H1 (cell line): Measurements from ENCODE around the gene CTNND2. TPM values are rescaled to one million over a fixed set of nuclear protein-coding genes. Genes with fewer than 3 reads are reported as not detected.

ENCODE experiments used
- CTCF ChIA-PET: fragments of 300-600 bp; sonication (Branson Sonifier 250); formaldehyde crosslinking; loops from one replicate; lab custom pipeline; 2021; ENCODE audit not compliant: partially characterized antibody; lab: Charles Lee
- POLR2A ChIA-PET: fragments of 300-600 bp; sonication (Branson Sonifier 250); formaldehyde crosslinking; loops from one replicate; lab custom pipeline; 2021; ENCODE audit warnings: inconsistent platforms; ENCODE audit not compliant: partially characterized antibody; lab: Charles Lee
- DNase-seq, 2 experiments: peaks; one replicate each; pipeline versions ENCODE4 v3.0.0 to v3.0.0-alpha.2; 2010 to 2022; ENCODE audit warnings: low spot score in 2 of 2, low read depth in 1 of 2, mixed read lengths in 1 of 2
- FAIRE-seq: peaks from 2 replicates; lab custom pipeline; 2011; peaks lifted over from hg19 to GRCh38; lab: Jason Lieb, UNC
- H2AFZ ChIP-seq: 2 replicates; pipeline ENCODE4 v1.8.1; 2012; ENCODE audit warnings: low read length, inconsistent platforms
- H2AK5ac ChIP-seq: 2 replicates; pipeline ENCODE4 v1.6.1; 2013; ENCODE audit warnings: low read depth, low read length
- H2BK120ac ChIP-seq: replicated peaks from 2 replicates; pipeline ENCODE3; 2013; ENCODE audit warnings: low read depth, low read length, inconsistent platforms
- H2BK12ac ChIP-seq: 2 replicates; pipeline ENCODE4 v1.6.1; 2013; ENCODE audit warnings: low read depth, low read length
- H2BK15ac ChIP-seq: 2 replicates; pipeline ENCODE4 v1.6.1; 2013; ENCODE audit warnings: low read length
- H2BK20ac ChIP-seq: 2 replicates; pipeline ENCODE4 v1.6.1; 2013; ENCODE audit warnings: low read length
- H2BK5ac ChIP-seq: 2 replicates; pipeline ENCODE4 v1.6.1; 2013; ENCODE audit warnings: low read depth, low read length
- H3K14ac ChIP-seq: 2 replicates; pipeline ENCODE4 v1.6.1; 2013; ENCODE audit warnings: inconsistent platforms; ENCODE audit not compliant: insufficient read length
- H3K18ac ChIP-seq: 2 replicates; pipeline ENCODE4 v1.6.1; 2013; ENCODE audit warnings: low read length; ENCODE audit errors: extremely low read depth
- H3K23ac ChIP-seq: 2 replicates; pipeline ENCODE4 v1.6.1; 2013; ENCODE audit warnings: inconsistent platforms; ENCODE audit not compliant: insufficient read length
- H3K23me2 ChIP-seq: 2 replicates; pipeline ENCODE4 v1.6.1; 2013; ENCODE audit warnings: low read depth, low read length
- H3K27ac ChIP-seq: 2 replicates; pipeline ENCODE4 v1.6.1; 2011; ENCODE audit warnings: low read depth, low read length, inconsistent platforms
- H3K27me3 ChIP-seq, 4 experiments: replicated peaks in 1 of 4; 1 replicate in 1 of 4; 2 replicates in 3 of 4; pipeline versions ENCODE4 v1.6.1 to v1.8.1; 2011 to 2013; ENCODE audit warnings: low read length in 3 of 4, mild to moderate bottlenecking in 3 of 4, inconsistent platforms in 2 of 4, mixed read lengths in 2 of 4, moderate library complexity in 1 of 4; ENCODE audit not compliant: control insufficient read depth in 3 of 4, insufficient read depth in 3 of 4; ENCODE audit errors: extremely low read depth in 1 of 4
- H3K36me3 ChIP-seq, 4 experiments: 2 replicates each; pipeline versions ENCODE4 v1.6.1 to v1.8.1; 2011 to 2013; ENCODE audit warnings: mild to moderate bottlenecking in 4 of 4, low read length in 3 of 4, moderate library complexity in 2 of 4, control low read depth in 1 of 4, inconsistent platforms in 1 of 4; ENCODE audit not compliant: insufficient read depth in 4 of 4, control insufficient read depth in 2 of 4
- H3K4ac ChIP-seq: replicated peaks from 2 replicates; pipeline ENCODE3; 2013; ENCODE audit warnings: low read length, low read depth, mixed read lengths, inconsistent platforms; ENCODE audit not compliant: insufficient read length
- H3K4me1 ChIP-seq, 4 experiments: replicated peaks in 1 of 4; 1 replicate in 1 of 4; 2 replicates in 3 of 4; pipeline versions ENCODE4 v1.6.1 to v1.8.1; 2011 to 2013; ENCODE audit warnings: low read length in 3 of 4, inconsistent platforms in 2 of 4, mixed read lengths in 1 of 4; ENCODE audit not compliant: insufficient read depth in 4 of 4, control insufficient read depth in 3 of 4
- H3K4me2 ChIP-seq, 2 experiments: 2 replicates each; pipeline versions ENCODE4 v1.6.1 to v1.8.1; 2011 to 2013; ENCODE audit warnings: low read depth in 2 of 2, low read length in 2 of 2, control low read depth in 1 of 2, inconsistent platforms in 1 of 2, mild to moderate bottlenecking in 1 of 2; ENCODE audit not compliant: insufficient read depth in 1 of 2
- H3K4me3 ChIP-seq, 4 experiments: fragments of 200-600, 300-600 bp in 1 of 4; sonication (generic), shearing (Covaris generic), sonication (Bioruptor Twin) in 1 of 4; 2 replicates each; pipeline versions ENCODE4 v1.5.1 to v1.8.1; 2011 to 2016; ENCODE audit warnings: low read length in 4 of 4, low read depth in 3 of 4, control low read depth in 2 of 4, inconsistent platforms in 2 of 4, mild to moderate bottlenecking in 2 of 4, mixed read lengths in 1 of 4, moderate library complexity in 1 of 4; ENCODE audit not compliant: insufficient read depth in 2 of 4; ENCODE audit errors: extremely low read depth in 1 of 4
- H3K56ac ChIP-seq: replicated peaks from 2 replicates; pipeline ENCODE3; 2013; ENCODE audit warnings: low read depth, mild to moderate bottlenecking, mixed read lengths, low read length, inconsistent platforms; ENCODE audit not compliant: insufficient read length
- H3K79me1 ChIP-seq: 2 replicates; pipeline ENCODE4 v1.6.1; 2013; ENCODE audit warnings: low read depth, low read length, control low read depth
- H3K79me2 ChIP-seq, 2 experiments: 2 replicates each; pipeline versions ENCODE4 v1.6.1 to v1.8.1; 2012 to 2013; ENCODE audit warnings: low read length in 2 of 2, mild to moderate bottlenecking in 2 of 2, inconsistent platforms in 1 of 2; ENCODE audit not compliant: insufficient read depth in 2 of 2, control insufficient read depth in 1 of 2
- H3K9ac ChIP-seq, 4 experiments: replicated peaks in 1 of 4; 1 replicate in 1 of 4; 2 replicates in 3 of 4; pipeline versions ENCODE4 v1.6.1 to v1.8.1; 2011 to 2013; ENCODE audit warnings: low read depth in 3 of 4, low read length in 3 of 4, control low read depth in 2 of 4, mild to moderate bottlenecking in 2 of 4, moderate library complexity in 2 of 4, inconsistent platforms in 1 of 4; ENCODE audit errors: extremely low read depth in 1 of 4
- H3K9me3 ChIP-seq, 2 experiments: 2 replicates each; pipeline versions ENCODE4 v1.6.1 to v1.8.1; 2012 to 2013; ENCODE audit warnings: mild to moderate bottlenecking in 2 of 2, moderate library complexity in 2 of 2, control low read depth in 1 of 2, inconsistent platforms in 1 of 2, low read depth in 1 of 2, low read length in 1 of 2, mixed read lengths in 1 of 2; ENCODE audit not compliant: insufficient read depth in 2 of 2
- H4K20me1 ChIP-seq, 2 experiments: replicated peaks in 1 of 2; 2 replicates each; pipeline versions ENCODE3 to v1.8.1; 2011 to 2013; ENCODE audit warnings: inconsistent platforms in 2 of 2, low read length in 2 of 2, mild to moderate bottlenecking in 1 of 2; ENCODE audit not compliant: insufficient read depth in 2 of 2, control insufficient read depth in 1 of 2
- H4K5ac ChIP-seq: 2 replicates; pipeline ENCODE4 v1.6.1; 2013; ENCODE audit warnings: low read length, low read depth, mixed read lengths, inconsistent platforms; ENCODE audit not compliant: insufficient read length
- H4K8ac ChIP-seq: 2 replicates; pipeline ENCODE4 v1.8.0; 2013; ENCODE audit warnings: mild to moderate bottlenecking, moderate library complexity, low read length, inconsistent platforms; ENCODE audit not compliant: insufficient read depth; ENCODE audit errors: extremely low read depth
- H4K91ac ChIP-seq: replicated peaks from 2 replicates; pipeline ENCODE3; 2013; ENCODE audit warnings: low read length, mixed read lengths, inconsistent platforms; ENCODE audit not compliant: insufficient read length
- KDM4A ChIP-seq: IDR thresholded peaks from one replicate; pipeline ENCODE4 v1.7.1; 2012; ENCODE audit warnings: low read depth, mild to moderate bottlenecking, moderate library complexity, low read length, inconsistent platforms; ENCODE audit not compliant: severe bottlenecking
- whole genome bisulfite sequencing, 2 experiments: shearing (Covaris generic) in 1 of 2; methylation state at CpG; one replicate each; pipeline versions ENCODE4 v1.1.6 to v1.1.7; 2013 to 2015; ENCODE audit warnings: low lambda C conversion rate in 2 of 2, mixed read lengths in 2 of 2, inconsistent platforms in 1 of 2, low coverage in 1 of 2, missing lambda C conversion rate in 1 of 2; ENCODE audit not compliant: insufficient replicate concordance in 2 of 2, insufficient coverage in 1 of 2, insufficient read length in 1 of 2; ENCODE audit errors: extremely low coverage in 1 of 2, missing lambda C conversion rate in 1 of 2; 5-methylcytosine and 5-hydroxymethylcytosine counted together
- polyA plus RNA-seq, 7 experiments: library from polyadenylated mRNA; depleted of rRNA in 3 of 7; stranded (reverse) in 5 of 7; unstranded in 2 of 7; fragments of >200 nt in 5 of 7; fragments of 200-250 nt in 2 of 7; gene quantifications; 1 replicate in 5 of 7; 2 replicates in 1 of 7; 4 replicates in 1 of 7; pipeline versions ENCODE4 v1.2.1 to v1.2.3, GENCODE V29; 2011 to 2013; ENCODE audit warnings: missing spikeins in 2 of 7, mixed read lengths in 2 of 7
- total RNA-seq: library from RNA; stranded (reverse); fragmentation: NEBNext Ultra II Directional; extraction: Animal tissue kit (Norgen Biotek cat#: 25700); gene quantifications from 2 replicates; pipeline ENCODE4 v1.2.1, GENCODE V29; 2021

Gene CTNND2
- total and polyA plus RNA-seq, 2 of the 8 experiments (the other 6 are each of a cell fraction or from before 2014, with no cell fraction given) = 7.4 to 14.2 TPM

- CTCF ChIA-PET = interaction anchor here (1.5 kb wide), 1 partner anchor 14 kb away, joined by 3 read pairs; no protein-coding TSS in a partner anchor
- Histone ChIP-seq H2BK12ac (no peak overlapping the region), H3K9me3 (no peaks in the 10 kb centered on the region)
- TF ChIP-seq KDM4A = no peak
Measured at GRCh38 chr5:11420969-11421368, 483.3 kb downstream of the CTNND2 start.

More at GRCh38 chr5:11420969-11421368, 483.3 kb downstream of the CTNND2 start:
- POLR2A ChIA-PET = no interaction called here
- Histone ChIP-seq H4K91ac (no peak overlapping the region), H3K79me2 (no peaks in the 10 kb centered on the region), H4K5ac (no peak overlapping the region), H3K27me3 (no peaks in the 10 kb centered on the region), H2BK15ac (no peak overlapping the region), H3K56ac (no peak overlapping the region), H4K20me1 (no peaks in the 10 kb centered on the region), H3K14ac (no peak overlapping the region), H3K4ac (no peak overlapping the region), H4K8ac (no peak overlapping the region), H2BK20ac (no peak overlapping the region), H3K4me2 (no peak overlapping the region), H3K23ac (no peak overlapping the region), H3K79me1 (no peaks in the 10 kb centered on the region), H3K4me1 (no peaks in the 10 kb centered on the region; a peak in 1 of 7 replicates), H2AK5ac (no peak overlapping the region), H2AFZ (no peak overlapping the region), H3K18ac (no peak overlapping the region), H2BK5ac (no peak overlapping the region), H3K23me2 (no peaks in the 10 kb centered on the region), H2BK120ac (no peak overlapping the region), H3K4me3 (no peak overlapping the region), H3K27ac (no peak overlapping the region), H3K9ac (no peak overlapping the region), H3K36me3 (no peaks in the 10 kb centered on the region)
- DNase-seq = no peak
- no peak for FAIRE-seq
- 82% methylated on average over 2 of the region's 2 CpGs; no CpG with 5 or more reads in 1 of the 2 experiments for WGBS, 2 experiments
